ENCODE data around the gene HS3ST2. TPM values are rescaled to one million over a fixed set of nuclear protein-coding genes. Genes with fewer than 3 reads are reported as not detected.

Gene HS3ST2
- polyA plus RNA-seq, 2 of the 4 experiments (the other 2 are of a cell fraction): not detected

- TF ChIP-seq GATA3 (IDR thresholded peaks at IDR 0.05; ENCODE audit: borderline replicate concordance): no peak
- TF ChIP-seq ESRRA (IDR thresholded peaks at IDR 0.05; ENCODE audit: borderline replicate concordance, low read length): no peak
- TF ChIP-seq RCOR1 (IDR thresholded peaks at IDR 0.05; ENCODE audit: low read depth, low read length): no peak
Measured at GRCh38 chr16:22771551-22771950, 42.4 kb upstream of the HS3ST2 start (continued).

- Histone ChIP-seq H3K27ac (no peak overlapping the region), H3K4me1 (no peaks in the 10 kb centered on the region), H3K9me3 (no peaks in the 10 kb centered on the region), H3K4me3 (no peak overlapping the region), H3K4me2 (no peak overlapping the region)
- DNase-seq (ENCODE audit: low read depth in 1 of 2, low spot score in 1 of 2): no peak
- FAIRE-seq: no peak
- ChIA-PET POLR2A (no interaction called here), CTCF (no interaction called here)
- 32% methylated on average over 6 of the region's 6 CpGs for WGBS (ENCODE audit: missing lambda C conversion rate)
- ATAC-seq: no peak
- no peak for TF ChIP-seq FOSB (CRISPR knock-in tag; IDR thresholded peaks at IDR 0.05)
Measured at GRCh38 chr16:22775220-22775922, 38.6 kb upstream of the HS3ST2 start.

GRCh38 chr16:22781480-22781879 is 32.5 kb upstream of the HS3ST2 start:
- Histone ChIP-seq H3K4me2 (no peak overlapping the region), H3K4me3 (no peak overlapping the region), H3K9me3 (no peaks in the 10 kb centered on the region), H3K4me1 (no peaks in the 10 kb centered on the region), H3K27ac (no peak overlapping the region)
- ATAC-seq: no peak
- no peak for FAIRE-seq
- CTCF ChIA-PET: interaction anchor here (1.0 kb wide), 1 partner anchor 19 kb away, joined by 3 read pairs; no protein-coding TSS in a partner anchor
- TF ChIP-seq CBX2 (IDR thresholded peaks at IDR 0.05; ENCODE audit: borderline replicate concordance, low read depth): no peak
- no peak for TF ChIP-seq HEYL (CRISPR knock-in tag; IDR thresholded peaks at IDR 0.05)
- no peak for TF ChIP-seq E2F6 (IDR thresholded peaks at IDR 0.05; ENCODE audit: borderline replicate concordance, low read depth)
- TF ChIP-seq HOXB5 (CRISPR knock-in tag; IDR thresholded peaks at IDR 0.05): no peak
- no peak for TF ChIP-seq KDM1A (IDR thresholded peaks at IDR 0.05; ENCODE audit: low read depth)
- no peak for TF ChIP-seq RAD21 (conservative IDR thresholded peaks at IDR 0.05 in 1 of 2, IDR thresholded peaks at IDR 0.05 in 1 of 2)
- no peak for TF ChIP-seq CBX8 (IDR thresholded peaks at IDR 0.05)
- TF ChIP-seq TFCP2L1 (CRISPR knock-in tag; IDR thresholded peaks at IDR 0.05): no peak
- TF ChIP-seq JUN (IDR thresholded peaks at IDR 0.05): no peak
- TF ChIP-seq HDAC2 (IDR thresholded peaks at IDR 0.05): no peak
- POLR2A ChIA-PET: no interaction called here
- 60% methylated on average over 8 of the region's 8 CpGs for WGBS (ENCODE audit: missing lambda C conversion rate)
- no peak for DNase-seq (ENCODE audit: low read depth in 1 of 2, low spot score in 1 of 2)

- no peaks in the 10 kb centered on the region for H3K4me1 ChIP-seq
- no peaks in the 10 kb centered on the region for H3K9me3 ChIP-seq
- ATAC-seq: no peak
- DNase-seq (ENCODE audit: low read depth in 1 of 2, low spot score in 1 of 2): no peak
- TF ChIP-seq REST (IDR thresholded peaks at IDR 0.05) (no peak), POLR2A (IDR thresholded peaks at IDR 0.05; ENCODE audit: low read length) (no peak), CHD4 (IDR thresholded peaks at IDR 0.05; ENCODE audit: borderline replicate concordance) (no peak), PBX3 (IDR thresholded peaks at IDR 0.05) (no peak), EP300 (IDR thresholded peaks at IDR 0.05) (no peak), NPAS2 (CRISPR knock-in tag; IDR thresholded peaks at IDR 0.05; ENCODE audit: borderline replicate concordance) (no peak), SMC3 (IDR thresholded peaks at IDR 0.05) (no peak), KDM5A (IDR thresholded peaks at IDR 0.05) (no peak), CHD2 (IDR thresholded peaks at IDR 0.05; ENCODE audit: low read length, partially characterized antibody) (no peak), EHMT2 (IDR thresholded peaks at IDR 0.05; ENCODE audit: low read depth) (no peak), HDAC2 (IDR thresholded peaks at IDR 0.05) (no peak), HOXB5 (CRISPR knock-in tag; IDR thresholded peaks at IDR 0.05) (no peak), ELK1 (IDR thresholded peaks at IDR 0.05; ENCODE audit: low read depth, low read length) (no peak), FOXS1 (CRISPR knock-in tag; IDR thresholded peaks at IDR 0.05) (no peak), PHF8 (IDR thresholded peaks at IDR 0.05; ENCODE audit: borderline replicate concordance, low read depth) (no peak), HEYL (CRISPR knock-in tag; IDR thresholded peaks at IDR 0.05) (no peak)
- CTCF ChIA-PET: interaction anchor here (0.6 kb wide), 1 partner anchor 657 kb away, joined by 3 read pairs; no protein-coding TSS in a partner anchor
- H3K4me3 ChIP-seq: no peak overlapping the region
- no peak for FAIRE-seq
- POLR2A ChIA-PET: no interaction called here
- no peak overlapping the region for H3K27ac ChIP-seq
- 17% methylated on average over 4 of the region's 4 CpGs for WGBS (ENCODE audit: missing lambda C conversion rate)
- H3K4me2 ChIP-seq: no peak overlapping the region
Measured at GRCh38 chr16:22782314-22782713, 31.6 kb upstream of the HS3ST2 start.

All from A549 (cell line).